Esophagus squamous epithelium (tissue), 4 donors: ENCODE measurements around the gene AMD1.

Experiments used
- CTCF ChIP-seq, 6 experiments: fragments of 450-650 bp in 4 of 6; fragments of 200-600 bp in 2 of 6; sonication (generic) in 2 of 6; IDR thresholded peaks; one replicate each; pipeline ENCODE4 v1.5.1; 2016 to 2019; ENCODE audit warnings: antibody characterized with exemption in 6 of 6, mild to moderate bottlenecking in 4 of 6, moderate library complexity in 4 of 6
- POLR2A ChIP-seq, 4 donors: fragments of 450-650 bp; IDR thresholded peaks; one replicate each; pipeline ENCODE4 v1.6.1; 2017; ENCODE audit warnings: antibody characterized with exemption in 4 of 4, mild to moderate bottlenecking in 4 of 4, moderate library complexity in 3 of 4

GRCh38 chr6:110882274-110882619 lies 7.7 kb downstream of the AMD1 start:
- TF ChIP-seq POLR2A (IDR thresholded peaks at IDR 0.05): no peak
- TF ChIP-seq CTCF (IDR thresholded peaks at IDR 0.05): no peak
